HG03095 (cell line): ENCODE data around the gene TBL3.
"Not testable (repeated sequence)": the region's sequence is repeated elsewhere in the genome, so short reads cannot be mapped to it uniquely, and the experiment has no call there.

Source experiments
- ATAC-seq: cut with Tn5 transposase; IDR thresholded peaks from one replicate; pipeline ENCODE4 v1.9.1; 2021; ENCODE audit warnings: moderate library complexity; ENCODE audit not compliant: unreplicated experiment

Gene TBL3

GRCh38 chr16:1971796-1972489, at the start of gene TBL3:
TBL3 (plus strand) TSS chr16:1972053; CDS start chr16:1972165, 112 bp downstream.
- peak; percentile 57 for ATAC-seq

- ATAC-seq = no peak
These were observed 49.5 kb upstream of the TBL3 start for GRCh38 chr16:1922357-1922756.

- ATAC-seq = no peak
These were observed 48.4 kb upstream of the TBL3 start for GRCh38 chr16:1923299-1924034.

- ATAC-seq = no peak
These were observed 47.8 kb upstream of the TBL3 start for GRCh38 chr16:1924095-1924494.

- no peak for ATAC-seq
These were observed 45.6 kb upstream of the TBL3 start for GRCh38 chr16:1926271-1926670.

- ATAC-seq = no peak
These were observed 42.7 kb upstream of the TBL3 start for GRCh38 chr16:1929105-1929504.

- peak; percentile 84 for ATAC-seq
These were observed 42.1 kb upstream of the TBL3 start for GRCh38 chr16:1929578-1930337.

GRCh38 chr16:1930338-1930720, 41.5 kb upstream of the TBL3 start:
- ATAC-seq = no peak

- ATAC-seq = no peak
These were observed 39.5 kb upstream of the TBL3 start for GRCh38 chr16:1932050-1933028.

- no peak for ATAC-seq
These were observed 38.7 kb upstream of the TBL3 start for GRCh38 chr16:1933097-1933661.

- ATAC-seq = no peak
These were observed 34.8 kb upstream of the TBL3 start for GRCh38 chr16:1936945-1937479.

- no peak for ATAC-seq
These were observed 33.5 kb upstream of the TBL3 start for GRCh38 chr16:1938316-1938715.

- no peak for ATAC-seq
These were observed 32.9 kb upstream of the TBL3 start for GRCh38 chr16:1938910-1939309.

- not testable (repeated sequence) for ATAC-seq
These were observed 32.0 kb upstream of the TBL3 start for GRCh38 chr16:1939833-1940232.

- ATAC-seq = no peak
These were observed 31.3 kb upstream of the TBL3 start for GRCh38 chr16:1940273-1941161.

- no peak for ATAC-seq
These were observed 30.4 kb upstream of the TBL3 start for GRCh38 chr16:1941162-1942046.

GRCh38 chr16:1942047-1942809, 29.6 kb upstream of the TBL3 start:
- no peak for ATAC-seq
